Activated T-cell treated with anti-CD3 and anti-CD28 coated beads, Interleukin-2, amount 50 U/mL, for 48 hours (primary cell): ENCODE results near the gene IQCF6.
"Not testable (repeated sequence)": the region's sequence is repeated elsewhere in the genome, so short reads cannot be mapped to it uniquely, and the experiment has no call there.

Experiments
- DNase-seq, 2 experiments: peaks; one replicate each; pipeline ENCODE4 v3.0.0-alpha.2; 2020

The IQCF6 gene

GRCh38 chr3:51779137-51779536 lies at the start of gene IQCF6:
Gene IQCF6, minus strand, starts transcription at chr3:51779237. Its CDS starts 13 bp downstream, at chr3:51779224.
- no peak for DNase-seq

GRCh38 chr3:51828297-51828696 lies 49.3 kb upstream of the IQCF6 start:
- DNase-seq = no peak

GRCh38 chr3:51819709-51820406 lies 40.8 kb upstream of the IQCF6 start:
- DNase-seq = peak; percentile 36 to 52

- no peak for DNase-seq
These were observed 40.1 kb upstream of the IQCF6 start for GRCh38 chr3:51819151-51819550.

GRCh38 chr3:51817375-51817774 lies 38.3 kb upstream of the IQCF6 start:
- no peak for DNase-seq

- DNase-seq = no peak
These were observed 37.7 kb upstream of the IQCF6 start for GRCh38 chr3:51816723-51817122.

GRCh38 chr3:51815614-51816013 lies 36.6 kb upstream of the IQCF6 start:
- DNase-seq = no peak

- no peak for DNase-seq
These were observed 35.0 kb upstream of the IQCF6 start for GRCh38 chr3:51814034-51814433.

- no peak for DNase-seq
These were observed 34.5 kb upstream of the IQCF6 start for GRCh38 chr3:51813539-51813938.

- no peak for DNase-seq
These were observed 29.9 kb upstream of the IQCF6 start for GRCh38 chr3:51808934-51809333.

GRCh38 chr3:51802106-51802703 lies 23.2 kb upstream of the IQCF6 start:
- DNase-seq = no peak

- DNase-seq = no peak
These were observed 21.7 kb upstream of the IQCF6 start for GRCh38 chr3:51800750-51801125.

GRCh38 chr3:51799879-51800749 lies 21.1 kb upstream of the IQCF6 start:
- no peak for DNase-seq

- DNase-seq = no peak
These were observed 19.4 kb upstream of the IQCF6 start for GRCh38 chr3:51798411-51798963.

GRCh38 chr3:51796854-51797253 lies 17.8 kb upstream of the IQCF6 start:
- DNase-seq = peak; percentile 33 to 40

GRCh38 chr3:51794206-51794605 lies 15.2 kb upstream of the IQCF6 start:
- DNase-seq = no peak

GRCh38 chr3:51792206-51792605 lies 13.2 kb upstream of the IQCF6 start:
- no peak for DNase-seq

- no peak for DNase-seq
These were observed 10.4 kb upstream of the IQCF6 start for GRCh38 chr3:51789437-51789836.

GRCh38 chr3:51787576-51787975 lies 8.5 kb upstream of the IQCF6 start:
- not testable (repeated sequence) for DNase-seq

- no peak for DNase-seq
These were observed 7.2 kb upstream of the IQCF6 start for GRCh38 chr3:51786267-51786666.

- DNase-seq = no peak
These were observed 483 bp downstream of the IQCF6 start for GRCh38 chr3:51778554-51778953.

GRCh38 chr3:51777985-51778384 lies 1.1 kb downstream of the IQCF6 start:
- DNase-seq = no peak

- no peak for DNase-seq
These were observed 5.4 kb downstream of the IQCF6 start for GRCh38 chr3:51773529-51774056.
